GM21360 (cell line): Measurements from ENCODE around the gene PLXNB1.
"Not testable (repeated sequence)": the region's sequence is repeated elsewhere in the genome, so short reads cannot be mapped to it uniquely, and the experiment has no call there.

Source experiments
- ATAC-seq: cut with Tn5 transposase; IDR thresholded peaks from one replicate; pipeline ENCODE4 v1.9.1; 2021; ENCODE audit warnings: mild to moderate bottlenecking, moderate library complexity; ENCODE audit not compliant: unreplicated experiment

The PLXNB1 gene

GRCh38 chr3:48464713-48465221 is 34.9 kb upstream of the PLXNB1 start:
- ATAC-seq: no peak

- no peak for ATAC-seq
These were observed 33.8 kb upstream of the PLXNB1 start for GRCh38 chr3:48463703-48464102.

GRCh38 chr3:48461767-48462166 is 31.9 kb upstream of the PLXNB1 start:
- ATAC-seq: not testable (repeated sequence)

GRCh38 chr3:48460517-48460902 is 30.6 kb upstream of the PLXNB1 start:
- ATAC-seq: no peak

- no peak for ATAC-seq
These were observed 30.1 kb upstream of the PLXNB1 start for GRCh38 chr3:48459773-48460516.

GRCh38 chr3:48459331-48459730 is 29.4 kb upstream of the PLXNB1 start:
- no peak for ATAC-seq

- ATAC-seq: no peak
These were observed 26.6 kb upstream of the PLXNB1 start for GRCh38 chr3:48456456-48456855.

GRCh38 chr3:48451270-48451669 is 21.4 kb upstream of the PLXNB1 start:
- no peak for ATAC-seq

GRCh38 chr3:48446425-48447193 is 16.7 kb upstream of the PLXNB1 start, which contains the start of gene ATRIP:
ATRIP (plus strand) TSS chr3:48446737; CDS start chr3:48446846, 109 bp downstream.
- peak; percentile 78 for ATAC-seq

- no peak for ATAC-seq
These were observed 16.1 kb upstream of the PLXNB1 start for GRCh38 chr3:48446043-48446424.

GRCh38 chr3:48445277-48445882 is 15.5 kb upstream of the PLXNB1 start:
- no peak for ATAC-seq

GRCh38 chr3:48441940-48442339 is 12.1 kb upstream of the PLXNB1 start:
- no peak for ATAC-seq

GRCh38 chr3:48440590-48440958 is 10.7 kb upstream of the PLXNB1 start:
- ATAC-seq: no peak

- peak; percentile 86 for ATAC-seq
These were observed 10.1 kb upstream of the PLXNB1 start, which contains the start of the genes CCDC51 and TMA7 for GRCh38 chr3:48439820-48440589. CCDC51 (minus strand) TSS chr3:48440119; CDS start chr3:48435128, 4,991 bp downstream. TMA7 (plus strand) TSS chr3:48440257; CDS start chr3:48440297, 40 bp downstream.

- ATAC-seq: no peak
These were observed 7.9 kb upstream of the PLXNB1 start for GRCh38 chr3:48437812-48438211.

- ATAC-seq: no peak
These were observed 7.0 kb upstream of the PLXNB1 start for GRCh38 chr3:48436855-48437254.

GRCh38 chr3:48436477-48436787 is 6.5 kb upstream of the PLXNB1 start:
- no peak for ATAC-seq

- no peak for ATAC-seq
These were observed 6.0 kb upstream of the PLXNB1 start for GRCh38 chr3:48435774-48436476.

GRCh38 chr3:48435223-48435595 is 5.3 kb upstream of the PLXNB1 start:
- no peak for ATAC-seq

- no peak for ATAC-seq
These were observed 4.8 kb upstream of the PLXNB1 start for GRCh38 chr3:48434591-48435222.
